HCT116 (cell line): ENCODE data around the gene HABP2. TPM values are rescaled to one million over a fixed set of nuclear protein-coding genes. Genes with fewer than 3 reads are reported as not detected.

Source experiments
- ATAC-seq: fragments of 200-7000 bp; cut with Tn5 transposase; 2 replicates; pipeline ENCODE4 v1.9.1; 2020; ENCODE audit warnings: mild to moderate bottlenecking, moderate library complexity
- BruUV-seq: library from RNA; stranded (reverse); fragments of 400-500 nt; replicated peaks from 2 replicates; lab custom pipeline; 2021; lab: Mats Ljungman, UMichigan
- CTCF ChIA-PET: fragments of 300-600 bp; sonication (Branson Sonifier 250); formaldehyde crosslinking; loops from one replicate; lab custom pipeline; 2021; ENCODE audit warnings: antibody characterized with exemption; lab: Charles Lee
- POLR2A ChIA-PET: fragments of 300-600, 350-600 bp; sonication (Branson Sonifier 250); formaldehyde crosslinking; loops from one replicate; lab custom pipeline; 2021; ENCODE audit warnings: antibody characterized with exemption; lab: Charles Lee
- RAD21 ChIA-PET, 2 experiments: fragments of 300-600 bp; sonication (Branson Sonifier 250); formaldehyde crosslinking; loops; one replicate each; lab custom pipeline; 2023; ENCODE audit warnings: low total read pairs in 2 of 2; ENCODE audit not compliant: uncharacterized antibody in 2 of 2, unreplicated experiment in 2 of 2, low non-redundant PET in 1 of 2; lab: Charles Lee
- DNase-seq: peaks from one replicate; pipeline ENCODE4 v3.0.0-alpha.2; 2010; ENCODE audit warnings: low read depth, low spot score
- H2AFZ ChIP-seq: fragments of 200-600 bp; shearing (Covaris generic), sonication (generic); 2 replicates; pipeline ENCODE4 v1.6.1; 2017; ENCODE audit warnings: low read depth, mixed run types, mixed read lengths, antibody characterized with exemption, low read length; ENCODE audit not compliant: poor library complexity, severe bottlenecking
- H3K27ac ChIP-seq: 2 replicates; pipeline ENCODE4 v1.5.1; 2012; ENCODE audit warnings: low read depth, low read length
- H3K27me3 ChIP-seq: fragments of 200-600 bp; sonication (generic); 2 replicates; pipeline ENCODE4 v1.6.1; 2016; ENCODE audit warnings: mixed run types, low read length, mixed read lengths; ENCODE audit not compliant: insufficient read depth
- H3K36me3 ChIP-seq, 2 experiments: fragments of 200-500 bp in 1 of 2; fragments of 200-600 bp in 1 of 2; sonication (Bioruptor generic) in 1 of 2; sonication (generic) in 1 of 2; 2 replicates each; pipeline versions ENCODE4 v1.5.1 to v1.6.1; 2014 to 2016; ENCODE audit warnings: low read length in 2 of 2, inconsistent platforms in 1 of 2, mixed read lengths in 1 of 2, mixed run types in 1 of 2; ENCODE audit not compliant: insufficient read depth in 2 of 2, control insufficient read depth in 1 of 2
- H3K4me1 ChIP-seq, 2 experiments: fragments of 200-600 bp in 1 of 2; sonication (generic) in 1 of 2; 2 replicates each; pipeline versions ENCODE4 v1.5.1 to v1.6.1; 2012 to 2017; ENCODE audit warnings: low read length in 2 of 2, inconsistent platforms in 1 of 2, mild to moderate bottlenecking in 1 of 2, mixed read lengths in 1 of 2, mixed run types in 1 of 2, moderate library complexity in 1 of 2; ENCODE audit not compliant: insufficient read depth in 2 of 2, control insufficient read depth in 1 of 2
- H3K4me2 ChIP-seq: fragments of 200-600 bp; sonication (generic); 2 replicates; pipeline ENCODE4 v1.6.1; 2017; ENCODE audit warnings: mixed run types, low read length, mixed read lengths
- H3K4me3 ChIP-seq, 2 experiments: fragments of 200-600 bp in 1 of 2; sonication (generic) in 1 of 2; replicated peaks in 1 of 2; 2 replicates each; pipeline ENCODE4 v1.5.1; 2011 to 2016; ENCODE audit warnings: low read length in 2 of 2, control low read depth in 1 of 2, low read depth in 1 of 2, mild to moderate bottlenecking in 1 of 2, mixed read lengths in 1 of 2, mixed run types in 1 of 2
- H3K79me2 ChIP-seq: fragments of 200-600 bp; sonication (generic); 2 replicates; pipeline ENCODE4 v1.6.1; 2017; ENCODE audit warnings: mild to moderate bottlenecking, mixed run types, low read length, moderate library complexity, mixed read lengths; ENCODE audit not compliant: insufficient read depth
- H3K9ac ChIP-seq: fragments of 200-600 bp; sonication (generic); 2 replicates; pipeline ENCODE4 v1.6.1; 2016; ENCODE audit warnings: low read length, mixed read lengths
- H3K9me2 ChIP-seq: fragments of 200-600 bp; sonication (generic), shearing (Covaris generic); 2 replicates; pipeline ENCODE4 v1.6.1; 2017; ENCODE audit warnings: mixed run types, mild to moderate bottlenecking, moderate library complexity; ENCODE audit not compliant: insufficient read depth
- H3K9me3 ChIP-seq, 2 experiments: fragments of 200-500 bp in 1 of 2; fragments of 200-600 bp in 1 of 2; sonication (Bioruptor generic) in 1 of 2; sonication (generic) in 1 of 2; 2 replicates each; pipeline ENCODE4 v1.6.1; 2014 to 2017; ENCODE audit warnings: low read length in 2 of 2, mixed read lengths in 2 of 2, inconsistent platforms in 1 of 2, low read depth in 1 of 2, mild to moderate bottlenecking in 1 of 2, mixed run types in 1 of 2, moderate library complexity in 1 of 2; ENCODE audit not compliant: control insufficient read depth in 1 of 2, insufficient read depth in 1 of 2
- H4K20me1 ChIP-seq: fragments of 200-600 bp; sonication (generic), shearing (Covaris generic); 2 replicates; pipeline ENCODE4 v1.6.1; 2017; ENCODE audit warnings: mixed run types, mild to moderate bottlenecking, moderate library complexity; ENCODE audit not compliant: insufficient read depth
- ATF3 ChIP-seq: IDR thresholded peaks from 2 replicates; pipeline ENCODE4 v1.6.1; 2012
- CBX3 ChIP-seq: IDR thresholded peaks from 2 replicates; pipeline ENCODE4 v1.6.1; 2012; ENCODE audit warnings: low read depth
- CEBPB ChIP-seq: IDR thresholded peaks from 2 replicates; pipeline ENCODE4 v1.6.1; 2012; ENCODE audit warnings: low read depth
- CTCF ChIP-seq, 3 experiments: fragments of 200-600 bp in 1 of 3; sonication (generic) in 1 of 3; IDR thresholded peaks in 2 of 3; conservative IDR thresholded peaks in 1 of 3; 2 replicates each; pipeline ENCODE4 v1.5.1; 2012 to 2017; ENCODE audit warnings: low read depth in 2 of 3, low read length in 2 of 3, antibody characterized with exemption in 1 of 3, borderline replicate concordance in 1 of 3, control low read depth in 1 of 3, mild to moderate bottlenecking in 1 of 3, mixed read lengths in 1 of 3, mixed run types in 1 of 3, moderate library complexity in 1 of 3; ENCODE audit not compliant: insufficient read depth in 1 of 3
- EGR1 ChIP-seq: IDR thresholded peaks from 2 replicates; pipeline ENCODE4 v1.6.1; 2012; ENCODE audit warnings: low read depth
- ELF1 ChIP-seq: IDR thresholded peaks from 2 replicates; pipeline ENCODE4 v1.6.1; 2012; ENCODE audit warnings: low read depth, borderline replicate concordance
- EZH2phosphoT487 ChIP-seq: fragments of 200-600 bp; IDR thresholded peaks from 2 replicates; pipeline ENCODE4 v1.6.1; 2018; ENCODE audit warnings: antibody characterized with exemption, borderline replicate concordance
- FOSL1 ChIP-seq: IDR thresholded peaks from 2 replicates; pipeline ENCODE4 v1.6.1; 2012; ENCODE audit warnings: low read depth
- JUND ChIP-seq: IDR thresholded peaks from 2 replicates; pipeline ENCODE4 v1.6.1; 2012
- POLR2A ChIP-seq: IDR thresholded peaks from 2 replicates; pipeline ENCODE4 v1.7.0; 2011; ENCODE audit warnings: borderline replicate concordance; ENCODE audit not compliant: insufficient read depth, insufficient read length; ENCODE audit errors: extremely low read depth
- SIN3A ChIP-seq: IDR thresholded peaks from 2 replicates; pipeline ENCODE4 v1.6.1; 2012; ENCODE audit warnings: low read depth
- TCF7L2 ChIP-seq: IDR thresholded peaks from 2 replicates; pipeline ENCODE4 v1.7.0; 2011; ENCODE audit warnings: borderline replicate concordance, inconsistent platforms; ENCODE audit not compliant: insufficient read depth, insufficient read length; ENCODE audit errors: extremely low read depth
- YY1 ChIP-seq: IDR thresholded peaks from 2 replicates; pipeline ENCODE4 v1.6.1; 2011; ENCODE audit warnings: low read length, low read depth, moderate library complexity, mild to moderate bottlenecking; ENCODE audit not compliant: insufficient replicate concordance; ENCODE audit errors: extremely low read depth
- ZBTB33 ChIP-seq: IDR thresholded peaks from 2 replicates; pipeline ENCODE4 v1.6.1; 2011; ENCODE audit warnings: mild to moderate bottlenecking, low read length, moderate library complexity; ENCODE audit not compliant: insufficient replicate concordance; ENCODE audit errors: extremely low read depth
- ZFX ChIP-seq: fragments of 450-650 bp; IDR thresholded peaks from 2 replicates; pipeline ENCODE4 v1.6.1; 2017
- ZNF274 ChIP-seq: fragments of 200-500 bp; sonication (Bioruptor generic); IDR thresholded peaks from 2 replicates; pipeline ENCODE4 v1.6.1; 2014; ENCODE audit warnings: mild to moderate bottlenecking, low read depth, low read length, inconsistent platforms
- intact Hi-C: fragments of 100-400 bp; cut with micrococcal nuclease; formaldehyde crosslinking; loops from 2 replicates; pipeline ENCODE4 v1.10.0; 2022
- total RNA-seq: library from RNA; stranded (reverse); gene quantifications from one replicate; pipeline ENCODE4 v1.2.1, GENCODE V29; 2021; ENCODE audit not compliant: unreplicated experiment
- TF ChIP-seq, protein P1 (sequence below): IDR thresholded peaks from 2 replicates; pipeline ENCODE4 v1.6.1; 2012

The HABP2 gene
- total RNA-seq, 1 experiment from 2014 or later: 0.20 TPM

- no peak for TF ChIP-seq ZBTB33
- no peak for TF ChIP-seq ZNF274
- no peak for TF ChIP-seq POLR2A
Observed at GRCh38 chr10:113540845-113541548, 11.9 kb upstream of the HABP2 start (continued).

DNA sequence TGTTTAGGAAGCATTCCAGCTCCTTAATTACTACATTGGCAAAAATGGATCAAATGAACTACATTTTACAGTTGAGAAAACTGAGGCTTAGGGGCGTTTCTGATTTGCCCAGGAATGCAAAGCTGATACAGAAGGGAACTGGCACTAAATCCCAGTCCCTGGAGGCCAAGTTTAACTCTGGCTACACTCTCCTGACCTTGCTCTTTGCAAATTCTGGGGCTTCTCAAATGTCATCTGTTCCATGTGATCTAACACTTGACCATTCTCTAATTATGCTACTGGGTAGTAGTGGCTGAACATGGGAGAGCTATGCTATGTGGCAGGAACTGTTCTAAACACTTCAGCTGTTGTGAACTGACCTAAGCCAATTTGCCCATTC, 11.3 kb upstream of the HABP2 start:
- BruUV-seq: no TSS peak
- Histone ChIP-seq H4K20me1 (no peaks in the 10 kb centered on the region), H3K4me1 (peaks cover 6 to 12% of the 10 kb centered on the region in 2 experiments; a peak in 2 of 4 replicates), H3K9me2 (no peaks in the 10 kb centered on the region), H3K9me3 (no peaks in the 10 kb centered on the region), H3K4me2 (no peak overlapping the region), H3K9ac (no peak overlapping the region), H3K36me3 (no peaks in the 10 kb centered on the region), H3K27me3 (no peaks in the 10 kb centered on the region), H2AFZ (no peak overlapping the region), H3K27ac (no peak overlapping the region), H3K79me2 (no peaks in the 10 kb centered on the region), H3K4me3 (no peak overlapping the region)
- TF ChIP-seq YY1: no peak
- TF ChIP-seq ELF1: no peak
- TF ChIP-seq SIN3A: no peak
- TF ChIP-seq ZFX: no peak
- TF ChIP-seq POLR2A: no peak
- TF ChIP-seq CEBPB: no peak
- no peak for TF ChIP-seq TCF7L2
- TF ChIP-seq FOSL1: no peak
- TF ChIP-seq, protein P1, sequence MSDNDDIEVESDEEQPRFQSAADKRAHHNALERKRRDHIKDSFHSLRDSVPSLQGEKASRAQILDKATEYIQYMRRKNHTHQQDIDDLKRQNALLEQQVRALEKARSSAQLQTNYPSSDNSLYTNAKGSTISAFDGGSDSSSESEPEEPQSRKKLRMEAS: no peak
- no peak for TF ChIP-seq CTCF (IDR thresholded peaks at IDR 0.05 in 2 of 3, conservative IDR thresholded peaks at IDR 0.05 in 1 of 3; ENCODE audit: borderline replicate concordance in 1 of 3, insufficient read depth in 1 of 3, low read depth in 2 of 3, low read length in 2 of 3)
- no peak for TF ChIP-seq JUND
- TF ChIP-seq CBX3: no peak
- no peak for TF ChIP-seq EZH2phosphoT487
- no peak for TF ChIP-seq EGR1
- TF ChIP-seq ATF3: no peak
- TF ChIP-seq ZNF274: no peak
- intact Hi-C loops: no loop called here
- ATAC-seq: no peak
- ChIA-PET CTCF (interaction anchor here (0.9 kb wide), 1 partner anchor 22 kb away, joined by 3 read pairs; no protein-coding TSS in a partner anchor), RAD21 (interaction anchor here in 1 of 2 experiments (0.6 kb wide), 1 partner anchor 363 kb away, joined by 3 read pairs; no protein-coding TSS in a partner anchor), POLR2A (no interaction called here)
- no peak for DNase-seq
